Endothelial cell of hepatic sinusoid (primary cell): Measurements from ENCODE around the gene HS6ST3.
"Not testable (repeated sequence)": the region's sequence is repeated elsewhere in the genome, so short reads cannot be mapped to it uniquely, and the experiment has no call there.

ENCODE experiments used
- in situ Hi-C: cut with HindIII; loops from 2 replicates; pipeline ENCODE4 v1.10.0; 2017; ENCODE audit warnings: low sequenced_read_pairs

HS6ST3 gene

GRCh38 chr13:96772426-96772825 is 682.5 kb downstream of the HS6ST3 start:
- in situ Hi-C loops, result no loop called here

DNA sequence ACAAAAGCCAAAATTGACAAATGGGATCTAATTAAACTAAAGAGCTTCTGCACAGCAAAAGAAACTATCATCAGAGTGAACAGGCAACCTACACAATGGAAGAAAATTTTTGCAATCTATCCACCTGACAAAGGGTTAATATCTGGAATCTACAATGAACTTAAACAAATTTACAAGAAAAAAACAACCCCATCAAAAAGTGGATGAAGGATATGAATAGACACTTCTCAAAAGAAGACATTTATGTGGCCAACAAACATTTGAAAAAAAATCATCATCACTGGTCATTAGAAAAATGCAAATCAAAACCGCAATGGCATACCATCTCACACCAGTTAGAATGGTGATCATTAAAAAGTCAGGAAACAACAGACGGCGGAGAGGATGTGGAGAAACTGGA is 688.4 kb downstream of the HS6ST3 start:
- in situ Hi-C loops, result not testable (repeated sequence)

DNA sequence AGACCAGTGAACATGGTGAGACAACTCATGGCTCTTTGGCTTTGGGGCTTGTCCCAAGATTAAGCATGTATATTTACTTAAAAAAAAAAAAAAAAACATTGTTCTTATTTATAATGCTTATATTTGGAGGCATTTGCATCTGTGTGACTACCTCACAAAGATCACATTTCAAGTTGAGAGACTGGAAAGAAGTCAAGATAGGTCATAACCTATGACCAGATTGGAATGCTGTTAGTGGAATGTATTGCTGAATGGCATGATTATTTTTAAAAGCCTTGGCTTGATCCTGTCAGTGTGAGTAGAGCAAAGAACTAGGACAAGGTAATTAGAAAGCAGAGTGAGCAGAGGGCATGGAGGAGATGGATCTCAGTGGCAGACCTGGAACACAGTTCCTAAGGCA is 689.8 kb downstream of the HS6ST3 start:
- in situ Hi-C loops, result no loop called here

DNA sequence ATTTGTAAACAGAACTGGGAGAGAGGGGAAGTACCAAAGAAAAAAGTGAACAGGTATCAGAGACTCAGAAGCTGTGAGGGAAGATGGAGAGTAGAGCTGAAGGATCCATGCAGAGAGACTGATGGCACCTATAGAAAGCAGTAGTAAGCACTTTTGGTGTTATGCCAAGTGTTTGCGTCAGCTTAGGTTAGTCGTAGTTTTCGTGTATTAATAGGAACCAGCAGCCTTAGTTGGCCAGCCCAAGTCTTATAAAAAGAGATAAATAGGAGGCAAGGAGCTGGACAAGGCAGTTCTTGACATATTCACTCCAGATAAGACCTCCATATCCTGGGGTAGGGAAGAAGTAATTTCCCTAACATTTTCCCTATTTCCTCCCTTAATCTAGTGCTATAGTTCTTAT is 690.2 kb downstream of the HS6ST3 start:
- in situ Hi-C loops, result no loop called here

GRCh38 chr13:96781141-96781540 is 691.2 kb downstream of the HS6ST3 start:
- in situ Hi-C loops, result no loop called here

DNA sequence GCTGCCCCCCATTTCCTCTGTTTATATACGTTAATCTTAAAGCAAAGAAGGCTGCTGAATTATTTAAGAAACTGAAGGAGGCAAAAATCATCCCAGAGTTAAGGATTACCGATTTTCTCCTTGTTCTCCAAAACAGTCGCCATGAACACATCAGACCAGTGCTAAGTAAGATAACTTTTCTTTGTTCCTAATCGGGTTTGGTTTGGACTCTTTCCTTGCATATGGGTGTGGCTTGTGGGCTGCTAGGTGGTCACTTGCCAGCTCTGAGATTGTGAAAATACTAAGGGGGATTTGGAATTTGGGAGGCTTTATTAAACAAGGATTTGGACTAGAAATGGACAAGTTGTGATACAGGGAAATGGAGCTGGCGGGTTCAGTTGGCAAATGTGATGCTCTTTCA is 692.3 kb downstream of the HS6ST3 start:
- in situ Hi-C loops, result no loop called here

DNA sequence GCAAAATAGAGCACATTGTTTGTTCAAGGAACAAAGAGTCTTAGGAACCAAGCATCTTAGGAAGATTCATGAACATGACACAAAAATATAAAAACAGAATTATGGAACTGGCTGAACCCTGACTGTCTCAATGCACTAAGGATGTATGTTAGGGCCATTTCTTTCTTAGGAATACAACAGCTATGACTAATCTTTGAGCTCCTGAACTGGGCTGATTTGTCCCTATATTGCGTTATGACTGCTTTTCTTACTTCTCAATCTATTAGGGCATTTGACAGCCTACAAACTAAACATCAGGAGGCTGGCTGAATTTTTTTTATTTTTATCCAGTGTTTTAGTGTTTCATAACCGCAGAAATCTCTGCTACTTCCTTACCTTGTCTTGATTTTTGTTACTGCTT is 693.1 kb downstream of the HS6ST3 start:
- in situ Hi-C loops, result no loop called here

DNA sequence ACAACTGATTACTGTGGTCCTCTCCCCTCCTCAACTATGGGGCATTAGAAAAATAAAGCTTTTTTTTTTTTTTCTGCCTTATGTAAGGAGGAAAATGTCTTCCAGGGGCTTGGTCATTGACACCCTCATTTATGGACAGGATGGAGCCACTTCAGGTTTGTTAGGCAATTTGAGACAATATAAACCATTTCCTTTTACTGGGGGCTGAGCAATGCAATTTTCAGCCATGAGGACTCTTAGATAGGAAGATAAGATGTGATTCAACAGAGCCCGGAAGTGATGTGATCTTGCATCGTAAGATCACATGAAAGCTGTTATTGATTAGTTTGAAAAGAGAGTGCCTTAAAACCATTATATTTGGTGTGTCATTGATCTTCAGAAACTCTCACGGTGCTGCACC is 693.6 kb downstream of the HS6ST3 start:
- in situ Hi-C loops, result no loop called here

DNA sequence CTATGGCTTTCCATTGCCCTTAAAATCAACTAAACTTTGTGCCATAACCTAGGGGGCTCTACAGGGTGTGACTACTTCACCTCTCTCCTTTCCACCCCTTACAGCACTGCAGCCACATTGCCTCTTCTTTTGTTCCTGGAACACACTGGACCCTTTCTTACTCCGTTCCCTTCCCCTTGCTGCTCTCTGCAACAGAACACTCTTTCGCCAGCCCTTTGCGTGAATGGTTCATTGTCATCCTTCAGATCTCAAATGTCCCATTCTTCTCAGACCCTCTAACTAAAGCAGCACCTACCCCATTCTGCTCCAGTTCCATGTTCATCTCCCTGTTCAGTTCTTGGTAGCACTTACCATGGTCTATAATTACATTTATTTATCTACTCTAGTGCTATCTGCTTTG is 696.1 kb downstream of the HS6ST3 start:
- in situ Hi-C loops, result no loop called here

GRCh38 chr13:96792188-96792587 is 702.3 kb downstream of the HS6ST3 start:
- in situ Hi-C loops, result no loop called here

DNA sequence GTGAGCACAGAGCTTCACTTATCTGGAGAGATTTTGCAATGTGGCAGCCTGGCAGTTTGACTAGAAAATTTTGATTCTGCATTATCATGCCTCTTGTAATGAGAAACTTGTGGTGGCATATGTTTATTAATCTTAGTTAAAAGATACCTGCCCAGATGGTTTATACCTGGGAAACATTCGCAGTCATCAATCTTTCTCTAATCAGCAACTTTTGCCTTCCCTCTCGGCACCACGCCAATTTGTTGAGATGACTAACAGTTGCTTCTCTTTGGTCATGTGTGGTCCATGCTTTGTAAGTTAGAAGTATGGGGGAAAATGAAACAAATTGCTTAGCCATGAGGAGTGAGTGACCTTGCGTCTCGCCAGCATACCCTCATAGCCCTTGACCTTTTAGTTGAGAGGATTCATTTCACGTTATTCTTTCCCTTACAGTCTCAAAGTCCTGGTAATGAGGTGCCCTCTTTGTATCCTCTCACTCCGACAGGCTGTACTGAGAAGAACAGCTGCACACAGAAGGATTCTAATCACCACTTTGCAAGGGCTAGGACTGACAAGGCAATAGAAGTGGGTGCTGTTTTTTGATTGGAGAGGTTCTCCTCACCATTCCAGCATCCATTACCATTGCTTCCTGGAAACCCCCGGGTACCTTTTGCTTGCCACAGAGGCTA is 703.0 kb downstream of the HS6ST3 start:
- in situ Hi-C loops, result no loop called here

GRCh38 chr13:96793404-96793755 is 703.5 kb downstream of the HS6ST3 start:
- in situ Hi-C loops, result no loop called here

GRCh38 chr13:96794669-96795068 is 704.8 kb downstream of the HS6ST3 start:
- in situ Hi-C loops, result no loop called here

DNA sequence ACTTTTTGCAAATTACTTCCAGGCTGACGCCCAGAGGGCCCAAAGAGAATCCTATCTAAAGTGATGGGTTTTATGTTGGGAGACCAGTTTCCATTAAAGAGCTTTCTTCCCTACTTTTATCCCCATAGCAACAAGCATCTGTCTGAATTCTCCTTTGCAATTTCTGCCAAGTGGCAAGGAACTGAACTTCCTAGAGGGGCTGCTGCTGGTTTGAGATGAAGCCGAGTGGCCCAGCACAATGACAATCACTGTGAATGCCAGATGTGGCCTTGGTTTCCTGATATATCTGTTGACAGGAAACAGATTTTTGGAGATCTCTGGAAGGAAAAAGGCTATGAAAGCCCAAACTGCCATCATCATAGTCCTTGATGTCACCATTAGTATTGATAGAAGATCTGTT is 705.8 kb downstream of the HS6ST3 start:
- in situ Hi-C loops, result no loop called here

- in situ Hi-C loops, result no loop called here
These were observed 706.3 kb downstream of the HS6ST3 start for GRCh38 chr13:96796091-96796633.

GRCh38 chr13:96797136-96797535 is 707.2 kb downstream of the HS6ST3 start:
- in situ Hi-C loops, result no loop called here

DNA sequence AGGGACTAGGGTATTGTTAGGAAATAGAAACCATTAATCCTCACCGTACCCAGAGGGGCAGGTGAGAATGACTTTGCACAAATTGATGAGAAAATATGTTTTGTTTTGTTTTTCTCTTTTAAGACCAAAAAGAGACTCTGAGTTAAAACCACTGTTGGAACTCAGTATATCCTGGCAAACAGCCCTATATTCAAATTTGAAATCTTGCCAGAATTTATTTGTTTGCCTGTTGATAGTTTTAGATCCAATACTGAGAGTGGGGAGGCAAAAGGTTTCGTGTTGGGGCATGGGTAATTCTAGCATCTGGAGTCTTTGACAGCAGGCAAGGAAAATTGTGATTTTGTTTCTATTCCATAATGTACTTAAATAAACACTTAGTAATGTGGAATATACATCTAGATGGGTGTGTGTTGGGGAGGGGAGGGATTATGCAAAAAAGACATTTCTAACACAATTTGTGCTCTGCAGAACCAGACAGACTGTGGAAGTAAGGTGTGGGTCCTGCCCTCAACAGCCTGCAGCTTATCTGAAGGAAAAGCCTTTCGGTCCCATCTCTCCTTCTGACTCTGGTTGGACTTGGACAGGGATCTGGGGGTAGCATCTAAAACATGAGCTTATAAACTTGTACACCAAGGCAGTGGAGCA is 713.7 kb downstream of the HS6ST3 start:
- in situ Hi-C loops, result no loop called here

DNA sequence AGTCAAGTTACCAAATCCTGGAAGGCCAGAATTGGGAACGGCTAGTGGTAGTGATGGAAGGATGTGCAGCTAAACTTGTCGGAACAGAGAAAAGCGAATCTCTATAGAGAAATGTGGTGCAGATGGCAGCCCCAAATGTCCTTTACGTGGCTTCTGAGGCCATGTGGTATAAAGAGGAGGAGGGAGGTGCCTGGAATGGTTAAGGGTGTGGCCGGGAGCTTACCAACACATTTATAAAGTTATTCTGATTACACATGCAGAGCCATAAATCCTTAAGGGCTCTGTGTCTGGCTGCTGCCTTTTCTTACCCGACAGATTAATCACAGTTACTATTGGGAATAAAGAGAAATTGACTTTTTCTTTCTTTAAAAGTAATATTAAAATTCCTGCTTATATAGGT is 714.3 kb downstream of the HS6ST3 start:
- in situ Hi-C loops, result no loop called here

DNA sequence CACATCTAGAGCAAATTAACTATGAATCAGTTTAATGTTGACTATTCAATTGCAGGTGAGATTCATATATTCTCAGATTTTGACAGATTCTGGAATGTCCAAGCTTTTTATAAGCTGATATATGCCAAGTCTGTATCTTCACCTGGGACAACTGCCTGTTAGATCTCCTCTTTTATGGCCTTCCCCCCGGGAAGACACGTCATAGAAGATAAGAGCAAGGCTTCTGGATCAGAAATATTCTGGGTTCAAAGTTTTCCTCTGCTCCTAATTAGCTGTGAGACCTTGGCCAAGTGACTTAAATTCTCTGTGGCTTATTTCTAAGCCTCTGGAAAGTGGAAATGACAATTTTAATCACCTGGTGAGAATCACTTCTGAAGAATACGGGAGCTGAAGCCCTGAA is 716.8 kb downstream of the HS6ST3 start:
- in situ Hi-C loops, result no loop called here

GRCh38 chr13:96809366-96810096 is 719.6 kb downstream of the HS6ST3 start:
- in situ Hi-C loops, result no loop called here

- in situ Hi-C loops, result no loop called here
These were observed 720.2 kb downstream of the HS6ST3 start for GRCh38 chr13:96810104-96810503.

- in situ Hi-C loops, result no loop called here
These were observed 721.1 kb downstream of the HS6ST3 start for GRCh38 chr13:96811049-96811448.
